HCT116 (cell line): ENCODE data around the gene SRF. TPM values are rescaled to one million over a fixed set of nuclear protein-coding genes. Genes with fewer than 3 reads are reported as not detected.

Experiments used
- ATAC-seq: fragments of 200-7000 bp; cut with Tn5 transposase; 2 replicates; pipeline ENCODE4 v1.9.1; 2020; ENCODE audit warnings: mild to moderate bottlenecking, moderate library complexity
- BruUV-seq: library from RNA; stranded (reverse); fragments of 400-500 nt; replicated peaks from 2 replicates; lab custom pipeline; 2021; lab: Mats Ljungman, UMichigan
- CTCF ChIA-PET: fragments of 300-600 bp; sonication (Branson Sonifier 250); formaldehyde crosslinking; loops from one replicate; lab custom pipeline; 2021; ENCODE audit warnings: antibody characterized with exemption; lab: Charles Lee
- POLR2A ChIA-PET: fragments of 300-600, 350-600 bp; sonication (Branson Sonifier 250); formaldehyde crosslinking; loops from one replicate; lab custom pipeline; 2021; ENCODE audit warnings: antibody characterized with exemption; lab: Charles Lee
- RAD21 ChIA-PET, 2 experiments: fragments of 300-600 bp; sonication (Branson Sonifier 250); formaldehyde crosslinking; loops; one replicate each; lab custom pipeline; 2023; ENCODE audit warnings: low total read pairs in 2 of 2; ENCODE audit not compliant: uncharacterized antibody in 2 of 2, unreplicated experiment in 2 of 2, low non-redundant PET in 1 of 2; lab: Charles Lee
- DNase-seq: peaks from one replicate; pipeline ENCODE4 v3.0.0-alpha.2; 2010; ENCODE audit warnings: low read depth, low spot score
- H2AFZ ChIP-seq: fragments of 200-600 bp; shearing (Covaris generic), sonication (generic); 2 replicates; pipeline ENCODE4 v1.6.1; 2017; ENCODE audit warnings: low read depth, mixed run types, mixed read lengths, antibody characterized with exemption, low read length; ENCODE audit not compliant: poor library complexity, severe bottlenecking
- H3K27ac ChIP-seq: 2 replicates; pipeline ENCODE4 v1.5.1; 2012; ENCODE audit warnings: low read depth, low read length
- H3K27me3 ChIP-seq: fragments of 200-600 bp; sonication (generic); 2 replicates; pipeline ENCODE4 v1.6.1; 2016; ENCODE audit warnings: mixed run types, low read length, mixed read lengths; ENCODE audit not compliant: insufficient read depth
- H3K36me3 ChIP-seq, 2 experiments: fragments of 200-500 bp in 1 of 2; fragments of 200-600 bp in 1 of 2; sonication (Bioruptor generic) in 1 of 2; sonication (generic) in 1 of 2; 2 replicates each; pipeline versions ENCODE4 v1.5.1 to v1.6.1; 2014 to 2016; ENCODE audit warnings: low read length in 2 of 2, inconsistent platforms in 1 of 2, mixed read lengths in 1 of 2, mixed run types in 1 of 2; ENCODE audit not compliant: insufficient read depth in 2 of 2, control insufficient read depth in 1 of 2
- H3K4me1 ChIP-seq, 2 experiments: fragments of 200-600 bp in 1 of 2; sonication (generic) in 1 of 2; 2 replicates each; pipeline versions ENCODE4 v1.5.1 to v1.6.1; 2012 to 2017; ENCODE audit warnings: low read length in 2 of 2, inconsistent platforms in 1 of 2, mild to moderate bottlenecking in 1 of 2, mixed read lengths in 1 of 2, mixed run types in 1 of 2, moderate library complexity in 1 of 2; ENCODE audit not compliant: insufficient read depth in 2 of 2, control insufficient read depth in 1 of 2
- H3K4me2 ChIP-seq: fragments of 200-600 bp; sonication (generic); 2 replicates; pipeline ENCODE4 v1.6.1; 2017; ENCODE audit warnings: mixed run types, low read length, mixed read lengths
- H3K4me3 ChIP-seq, 2 experiments: fragments of 200-600 bp in 1 of 2; sonication (generic) in 1 of 2; replicated peaks in 1 of 2; 2 replicates each; pipeline ENCODE4 v1.5.1; 2011 to 2016; ENCODE audit warnings: low read length in 2 of 2, control low read depth in 1 of 2, low read depth in 1 of 2, mild to moderate bottlenecking in 1 of 2, mixed read lengths in 1 of 2, mixed run types in 1 of 2
- H3K79me2 ChIP-seq: fragments of 200-600 bp; sonication (generic); 2 replicates; pipeline ENCODE4 v1.6.1; 2017; ENCODE audit warnings: mild to moderate bottlenecking, mixed run types, low read length, moderate library complexity, mixed read lengths; ENCODE audit not compliant: insufficient read depth
- H3K9ac ChIP-seq: fragments of 200-600 bp; sonication (generic); 2 replicates; pipeline ENCODE4 v1.6.1; 2016; ENCODE audit warnings: low read length, mixed read lengths
- H3K9me2 ChIP-seq: fragments of 200-600 bp; sonication (generic), shearing (Covaris generic); 2 replicates; pipeline ENCODE4 v1.6.1; 2017; ENCODE audit warnings: mixed run types, mild to moderate bottlenecking, moderate library complexity; ENCODE audit not compliant: insufficient read depth
- H3K9me3 ChIP-seq, 2 experiments: fragments of 200-500 bp in 1 of 2; fragments of 200-600 bp in 1 of 2; sonication (Bioruptor generic) in 1 of 2; sonication (generic) in 1 of 2; 2 replicates each; pipeline ENCODE4 v1.6.1; 2014 to 2017; ENCODE audit warnings: low read length in 2 of 2, mixed read lengths in 2 of 2, inconsistent platforms in 1 of 2, low read depth in 1 of 2, mild to moderate bottlenecking in 1 of 2, mixed run types in 1 of 2, moderate library complexity in 1 of 2; ENCODE audit not compliant: control insufficient read depth in 1 of 2, insufficient read depth in 1 of 2
- H4K20me1 ChIP-seq: fragments of 200-600 bp; sonication (generic), shearing (Covaris generic); 2 replicates; pipeline ENCODE4 v1.6.1; 2017; ENCODE audit warnings: mixed run types, mild to moderate bottlenecking, moderate library complexity; ENCODE audit not compliant: insufficient read depth
- CBX3 ChIP-seq: IDR thresholded peaks from 2 replicates; pipeline ENCODE4 v1.6.1; 2012; ENCODE audit warnings: low read depth
- CEBPB ChIP-seq: IDR thresholded peaks from 2 replicates; pipeline ENCODE4 v1.6.1; 2012; ENCODE audit warnings: low read depth
- ELF1 ChIP-seq: IDR thresholded peaks from 2 replicates; pipeline ENCODE4 v1.6.1; 2012; ENCODE audit warnings: low read depth, borderline replicate concordance
- EZH2 ChIP-seq: fragments of 200-600 bp; sonication (generic); IDR thresholded peaks from 2 replicates; pipeline ENCODE4 v1.6.1; 2017; ENCODE audit warnings: antibody characterized with exemption, mixed run types
- EZH2phosphoT487 ChIP-seq: fragments of 200-600 bp; IDR thresholded peaks from 2 replicates; pipeline ENCODE4 v1.6.1; 2018; ENCODE audit warnings: antibody characterized with exemption, borderline replicate concordance
- MAX ChIP-seq: IDR thresholded peaks from 2 replicates; pipeline ENCODE4 v1.6.1; 2012
- POLR2AphosphoS5 ChIP-seq: IDR thresholded peaks from 2 replicates; pipeline ENCODE4 v1.6.1; 2011; ENCODE audit warnings: mild to moderate bottlenecking, low read depth, low read length, moderate library complexity
- RAD21 ChIP-seq: IDR thresholded peaks from 2 replicates; pipeline ENCODE4 v1.6.1; 2012; ENCODE audit warnings: low read depth, mild to moderate bottlenecking
- SIN3A ChIP-seq: IDR thresholded peaks from 2 replicates; pipeline ENCODE4 v1.6.1; 2012; ENCODE audit warnings: low read depth
- SP1 ChIP-seq: IDR thresholded peaks from 2 replicates; pipeline ENCODE4 v1.6.1; 2012; ENCODE audit warnings: low read depth
- SRF ChIP-seq: IDR thresholded peaks from 2 replicates; pipeline ENCODE4 v1.6.1; 2012; ENCODE audit warnings: low read depth
- TCF7L2 ChIP-seq: IDR thresholded peaks from 2 replicates; pipeline ENCODE4 v1.7.0; 2011; ENCODE audit warnings: borderline replicate concordance, inconsistent platforms; ENCODE audit not compliant: insufficient read depth, insufficient read length; ENCODE audit errors: extremely low read depth
- ZBTB33 ChIP-seq: IDR thresholded peaks from 2 replicates; pipeline ENCODE4 v1.6.1; 2011; ENCODE audit warnings: mild to moderate bottlenecking, low read length, moderate library complexity; ENCODE audit not compliant: insufficient replicate concordance; ENCODE audit errors: extremely low read depth
- ZFX ChIP-seq: fragments of 450-650 bp; IDR thresholded peaks from 2 replicates; pipeline ENCODE4 v1.6.1; 2017
- ZNF274 ChIP-seq: fragments of 200-500 bp; sonication (Bioruptor generic); IDR thresholded peaks from 2 replicates; pipeline ENCODE4 v1.6.1; 2014; ENCODE audit warnings: mild to moderate bottlenecking, low read depth, low read length, inconsistent platforms
- intact Hi-C: fragments of 100-400 bp; cut with micrococcal nuclease; formaldehyde crosslinking; loops from 2 replicates; pipeline ENCODE4 v1.10.0; 2022
- total RNA-seq: library from RNA; stranded (reverse); gene quantifications from one replicate; pipeline ENCODE4 v1.2.1, GENCODE V29; 2021; ENCODE audit not compliant: unreplicated experiment
- TF ChIP-seq, protein P1 (sequence below): IDR thresholded peaks from 2 replicates; pipeline ENCODE4 v1.6.1; 2012
- TF ChIP-seq, protein P2 (sequence below): IDR thresholded peaks from 2 replicates; pipeline ENCODE4 v1.6.1; 2012; ENCODE audit warnings: low read depth

Gene SRF
- total RNA-seq, 1 experiment from 2014 or later, result 28.1 TPM

DNA sequence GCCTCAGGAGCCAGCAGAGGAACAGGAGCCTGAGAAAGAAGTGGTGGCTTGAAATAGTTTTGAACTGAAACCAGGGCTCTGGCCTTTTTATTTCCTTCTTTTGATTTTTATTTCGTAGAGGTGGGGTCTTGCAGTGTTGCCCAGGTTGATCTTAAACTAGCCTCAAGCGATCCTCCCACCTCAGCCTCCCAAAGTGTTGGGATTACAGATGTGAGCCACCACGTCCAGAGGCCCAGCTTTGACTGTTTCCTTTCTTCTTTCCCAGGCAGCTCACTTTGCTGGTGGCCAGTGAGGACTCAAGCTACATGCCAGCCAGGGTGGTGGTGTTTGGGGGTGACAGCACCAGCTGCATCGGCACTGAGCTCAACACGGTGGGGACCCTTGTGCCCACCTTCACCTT is 31.4 kb downstream of the SRF start (continued):
- TF ChIP-seq ELF1 (no peak), MAX (no peak), EZH2 (no peak)

GRCh38 chr6:43203029-43203717 is 32.1 kb downstream of the SRF start:
- Histone ChIP-seq H3K36me3 (no peaks in the 10 kb centered on the region; a peak in 1 of 4 replicates), H3K9me3 (no peaks in the 10 kb centered on the region), H3K4me2 (no peak overlapping the region), H4K20me1 (no peaks in the 10 kb centered on the region), H3K4me1 (no peaks in the 10 kb centered on the region), H3K79me2 (no peaks in the 10 kb centered on the region), H2AFZ (no peak overlapping the region), H3K27me3 (no peaks in the 10 kb centered on the region), H3K27ac (no peak overlapping the region), H3K9me2 (no peaks in the 10 kb centered on the region), H3K9ac (no peak overlapping the region), H3K4me3 (no peak overlapping the region)
- POLR2A ChIA-PET, result interaction anchor here (0.5 kb wide), 1 partner anchor 274 kb away, joined by 3 read pairs; the partner anchor contains the start of gene CNPY3
- RAD21 ChIA-PET, result no interaction called here
- ATAC-seq (peak; percentile 26; the same call in 1 of the 2 replicates), DNase-seq (no peak)
- CTCF ChIA-PET, result no interaction called here
- intact Hi-C loops, result no loop called here
- BruUV-seq, result no TSS peak
- TF ChIP-seq CBX3 (no peak), SP1 (no peak), SRF (no peak), TCF7L2 (no peak), EZH2phosphoT487 (no peak), SIN3A (no peak), CEBPB (no peak), ZBTB33 (no peak), RAD21 (no peak), ELF1 (no peak), ZNF274 (no peak), MAX (no peak), ZFX (no peak), POLR2AphosphoS5 (no peak), EZH2 (no peak)
- TF ChIP-seq, protein P1, sequence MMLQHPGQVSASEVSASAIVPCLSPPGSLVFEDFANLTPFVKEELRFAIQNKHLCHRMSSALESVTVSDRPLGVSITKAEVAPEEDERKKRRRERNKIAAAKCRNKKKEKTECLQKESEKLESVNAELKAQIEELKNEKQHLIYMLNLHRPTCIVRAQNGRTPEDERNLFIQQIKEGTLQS, result no peak
- TF ChIP-seq, protein P2, sequence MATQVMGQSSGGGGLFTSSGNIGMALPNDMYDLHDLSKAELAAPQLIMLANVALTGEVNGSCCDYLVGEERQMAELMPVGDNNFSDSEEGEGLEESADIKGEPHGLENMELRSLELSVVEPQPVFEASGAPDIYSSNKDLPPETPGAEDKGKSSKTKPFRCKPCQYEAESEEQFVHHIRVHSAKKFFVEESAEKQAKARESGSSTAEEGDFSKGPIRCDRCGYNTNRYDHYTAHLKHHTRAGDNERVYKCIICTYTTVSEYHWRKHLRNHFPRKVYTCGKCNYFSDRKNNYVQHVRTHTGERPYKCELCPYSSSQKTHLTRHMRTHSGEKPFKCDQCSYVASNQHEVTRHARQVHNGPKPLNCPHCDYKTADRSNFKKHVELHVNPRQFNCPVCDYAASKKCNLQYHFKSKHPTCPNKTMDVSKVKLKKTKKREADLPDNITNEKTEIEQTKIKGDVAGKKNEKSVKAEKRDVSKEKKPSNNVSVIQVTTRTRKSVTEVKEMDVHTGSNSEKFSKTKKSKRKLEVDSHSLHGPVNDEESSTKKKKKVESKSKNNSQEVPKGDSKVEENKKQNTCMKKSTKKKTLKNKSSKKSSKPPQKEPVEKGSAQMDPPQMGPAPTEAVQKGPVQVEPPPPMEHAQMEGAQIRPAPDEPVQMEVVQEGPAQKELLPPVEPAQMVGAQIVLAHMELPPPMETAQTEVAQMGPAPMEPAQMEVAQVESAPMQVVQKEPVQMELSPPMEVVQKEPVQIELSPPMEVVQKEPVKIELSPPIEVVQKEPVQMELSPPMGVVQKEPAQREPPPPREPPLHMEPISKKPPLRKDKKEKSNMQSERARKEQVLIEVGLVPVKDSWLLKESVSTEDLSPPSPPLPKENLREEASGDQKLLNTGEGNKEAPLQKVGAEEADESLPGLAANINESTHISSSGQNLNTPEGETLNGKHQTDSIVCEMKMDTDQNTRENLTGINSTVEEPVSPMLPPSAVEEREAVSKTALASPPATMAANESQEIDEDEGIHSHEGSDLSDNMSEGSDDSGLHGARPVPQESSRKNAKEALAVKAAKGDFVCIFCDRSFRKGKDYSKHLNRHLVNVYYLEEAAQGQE, result no peak
